ENCODE results near the gene GGTLC3. TPM values are rescaled to one million over a fixed set of nuclear protein-coding genes. Genes with fewer than 3 reads are reported as not detected.
A peak's percentile ranks its signal among the peaks of the same experiment; 100 is the strongest.
"Not testable (repeated sequence)": the region's sequence is repeated elsewhere in the genome, so short reads cannot be mapped to it uniquely, and the experiment has no call there.

GGTLC3 gene
- total RNA-seq, 2 donors from 2014 or later = not detected

- not testable (repeated sequence) for H3K9me3 ChIP-seq (ENCODE audit: control insufficient read depth, low read length, poor library complexity, severe bottlenecking); H3K36me3 Mint-ChIP-seq (ENCODE audit: low read depth); H3K27ac Mint-ChIP-seq; H3K4me1 Mint-ChIP-seq; H3K4me3 Mint-ChIP-seq; ATAC-seq; H3K27me3 Mint-ChIP-seq; DNase-seq
Observed at GRCh38 chr22:18533633-18534032, 15.7 kb upstream of the GGTLC3 start.

GRCh38 chr22:18529416-18530145 lies 11.6 kb upstream of the GGTLC3 start:
- DNase-seq; H3K9me3 ChIP-seq (ENCODE audit: control insufficient read depth, low read length, poor library complexity, severe bottlenecking); H3K36me3 Mint-ChIP-seq (ENCODE audit: low read depth); H3K4me1 Mint-ChIP-seq; H3K27ac Mint-ChIP-seq; H3K27me3 Mint-ChIP-seq: not testable (repeated sequence)
- peak; percentile 3 for ATAC-seq
- peak overlapping the region; percentile 71 for H3K4me3 Mint-ChIP-seq

- H3K4me1 Mint-ChIP-seq; H3K9me3 ChIP-seq (ENCODE audit: control insufficient read depth, low read length, poor library complexity, severe bottlenecking); H3K36me3 Mint-ChIP-seq (ENCODE audit: low read depth); H3K27ac Mint-ChIP-seq; H3K27me3 Mint-ChIP-seq: not testable (repeated sequence)
- H3K4me3 Mint-ChIP-seq = peak overlapping the region; percentile 71
- ATAC-seq (peak; percentile 81), DNase-seq (peak; percentile 65 to 88 (median 86))
Observed at GRCh38 chr22:18528597-18529415, 10.8 kb upstream of the GGTLC3 start.

- H3K27ac Mint-ChIP-seq; H3K9me3 ChIP-seq (ENCODE audit: control insufficient read depth, low read length, poor library complexity, severe bottlenecking); H3K4me1 Mint-ChIP-seq; H3K27me3 Mint-ChIP-seq; DNase-seq; H3K36me3 Mint-ChIP-seq (ENCODE audit: low read depth); H3K4me3 Mint-ChIP-seq: not testable (repeated sequence)
- ATAC-seq = peak; percentile 14
Observed at GRCh38 chr22:18527752-18528596, 10.0 kb upstream of the GGTLC3 start, which contains the start of gene TMEM191B. TSS of gene TMEM191B (plus strand) at chr22:18527802. CDS start at chr22:18527981, 179 bp downstream.

- not testable (repeated sequence) for H3K27ac Mint-ChIP-seq; H3K9me3 ChIP-seq (ENCODE audit: control insufficient read depth, low read length, poor library complexity, severe bottlenecking); H3K4me3 Mint-ChIP-seq; DNase-seq; H3K36me3 Mint-ChIP-seq (ENCODE audit: low read depth); H3K27me3 Mint-ChIP-seq; H3K4me1 Mint-ChIP-seq; ATAC-seq
Observed at GRCh38 chr22:18523328-18523727, 5.4 kb upstream of the GGTLC3 start.

- not testable (repeated sequence) for H3K27me3 Mint-ChIP-seq; ATAC-seq; H3K4me1 Mint-ChIP-seq; H3K4me3 Mint-ChIP-seq; H3K36me3 Mint-ChIP-seq (ENCODE audit: low read depth); H3K27ac Mint-ChIP-seq; H3K9me3 ChIP-seq (ENCODE audit: control insufficient read depth, low read length, poor library complexity, severe bottlenecking); DNase-seq
Observed at GRCh38 chr22:18522762-18523161, 4.8 kb upstream of the GGTLC3 start.

- not testable (repeated sequence) for H3K4me1 Mint-ChIP-seq; H3K27me3 Mint-ChIP-seq; ATAC-seq; H3K27ac Mint-ChIP-seq; H3K36me3 Mint-ChIP-seq (ENCODE audit: low read depth); H3K9me3 ChIP-seq (ENCODE audit: control insufficient read depth, low read length, poor library complexity, severe bottlenecking); H3K4me3 Mint-ChIP-seq; DNase-seq
Observed at GRCh38 chr22:18513454-18513853, 4.5 kb downstream of the GGTLC3 start.

- not testable (repeated sequence) for DNase-seq; H3K27me3 Mint-ChIP-seq; ATAC-seq; H3K9me3 ChIP-seq (ENCODE audit: control insufficient read depth, low read length, poor library complexity, severe bottlenecking); H3K36me3 Mint-ChIP-seq (ENCODE audit: low read depth); H3K27ac Mint-ChIP-seq; H3K4me1 Mint-ChIP-seq; H3K4me3 Mint-ChIP-seq
Observed at GRCh38 chr22:18512378-18512777, 5.6 kb downstream of the GGTLC3 start.

GRCh38 chr22:18511327-18511726 lies 6.6 kb downstream of the GGTLC3 start:
- not testable (repeated sequence) for H3K27ac Mint-ChIP-seq; DNase-seq; ATAC-seq; H3K36me3 Mint-ChIP-seq (ENCODE audit: low read depth); H3K4me3 Mint-ChIP-seq; H3K4me1 Mint-ChIP-seq; H3K27me3 Mint-ChIP-seq; H3K9me3 ChIP-seq (ENCODE audit: control insufficient read depth, low read length, poor library complexity, severe bottlenecking)

GRCh38 chr22:18496227-18496626 lies 21.7 kb downstream of the GGTLC3 start:
- not testable (repeated sequence) for H3K4me3 Mint-ChIP-seq; H3K27ac Mint-ChIP-seq; H3K36me3 Mint-ChIP-seq (ENCODE audit: low read depth); H3K27me3 Mint-ChIP-seq; ATAC-seq; H3K9me3 ChIP-seq (ENCODE audit: control insufficient read depth, low read length, poor library complexity, severe bottlenecking); DNase-seq; H3K4me1 Mint-ChIP-seq

Other genes with a start within 250 kb of the GGTLC3 start
- 1 to 10 TPM in 1 of 2 donors, not detected in 1; 4.8 TPM for gene TMEM191B, start 9.6 kb upstream of the GGTLC3 start, total RNA-seq
- gene RIMBP3, start 93.8 kb upstream of the GGTLC3 start, total RNA-seq = under 1 TPM; 0.68 to 0.92 TPM